PFSK-1 (cell line): ENCODE measurements around the gene NTSR2.

ENCODE experiments used
- FOXP2 ChIP-seq: optimal IDR thresholded peaks from 2 replicates; pipeline ENCODE3; 2011; ENCODE audit warnings: borderline replicate concordance, control low read depth, inconsistent platforms; ENCODE audit not compliant: insufficient read depth; ENCODE audit errors: extremely low read length, extremely low read depth
- POLR2AphosphoS5 ChIP-seq: IDR thresholded peaks from 2 replicates; pipeline ENCODE4 v1.6.1; 2012; ENCODE audit warnings: low read depth, mild to moderate bottlenecking, control low read depth, low read length, moderate library complexity
- REST ChIP-seq, 2 experiments: IDR thresholded peaks; 2 replicates each; pipeline versions ENCODE4 v1.6.1 to v1.8.0; 2011 to 2012; ENCODE audit warnings: low read depth in 2 of 2, low read length in 2 of 2, control low read depth in 1 of 2, inconsistent platforms in 1 of 2, mild to moderate bottlenecking in 1 of 2, moderate library complexity in 1 of 2; ENCODE audit not compliant: insufficient read depth in 1 of 2
- SIN3A ChIP-seq: IDR thresholded peaks from 2 replicates; pipeline ENCODE4 v1.6.1; 2012; ENCODE audit warnings: mild to moderate bottlenecking, low read length, moderate library complexity, borderline replicate concordance; ENCODE audit not compliant: insufficient read depth
- TAF1 ChIP-seq: IDR thresholded peaks from 2 replicates; pipeline ENCODE4 v1.6.1; 2012; ENCODE audit warnings: low read length, control low read depth, borderline replicate concordance; ENCODE audit not compliant: insufficient read depth

The NTSR2 gene

GRCh38 chr2:11695576-11695975 lies 25.6 kb upstream of the NTSR2 start:
- TF ChIP-seq REST (IDR thresholded peaks at IDR 0.05; ENCODE audit: insufficient read depth in 1 of 2, low read depth in 2 of 2, low read length in 2 of 2) (no peak), TAF1 (no peak)

- TF ChIP-seq SIN3A, result no peak
- TF ChIP-seq REST (IDR thresholded peaks at IDR 0.05; ENCODE audit: insufficient read depth in 1 of 2, low read depth in 2 of 2, low read length in 2 of 2), result no peak
- TF ChIP-seq TAF1, result no peak
- TF ChIP-seq POLR2AphosphoS5, result no peak
Observed at GRCh38 chr2:11692966-11693521, 23.0 kb upstream of the NTSR2 start.

GRCh38 chr2:11691076-11691660 lies 21.2 kb upstream of the NTSR2 start:
- TF ChIP-seq SIN3A, result no peak

GRCh38 chr2:11688222-11689069 lies 18.5 kb upstream of the NTSR2 start:
- TF ChIP-seq TAF1 (no peak), FOXP2 (peak; percentile 63), REST (IDR thresholded peaks at IDR 0.05; ENCODE audit: insufficient read depth in 1 of 2, low read depth in 2 of 2, low read length in 2 of 2) (no peak), SIN3A (no peak), POLR2AphosphoS5 (peak; percentile 40; the same call in 1 of the 2 replicates)

GRCh38 chr2:11687736-11688135 lies 17.7 kb upstream of the NTSR2 start:
- TF ChIP-seq SIN3A (no peak), FOXP2 (no peak), TAF1 (no peak), REST (IDR thresholded peaks at IDR 0.05; ENCODE audit: insufficient read depth in 1 of 2, low read depth in 2 of 2, low read length in 2 of 2) (no peak), POLR2AphosphoS5 (no peak)
